D721Med (cell line): ENCODE measurements around the gene ZDHHC12.

Experiments
- DNase-seq: peaks from one replicate; pipeline ENCODE4 v3.0.0; 2011; ENCODE audit warnings: low spot score; ENCODE audit not compliant: insufficient read length
- FAIRE-seq: peaks from 2 replicates; lab custom pipeline; 2011; peaks lifted over from hg19 to GRCh38; lab: Jason Lieb, UNC
- CTCF ChIP-seq: IDR thresholded peaks from 2 replicates; pipeline ENCODE4 v1.5.1; 2012; ENCODE audit warnings: mild to moderate bottlenecking, control low read depth; ENCODE audit not compliant: insufficient read depth; ENCODE audit errors: missing control alignments

Gene ZDHHC12

DNA sequence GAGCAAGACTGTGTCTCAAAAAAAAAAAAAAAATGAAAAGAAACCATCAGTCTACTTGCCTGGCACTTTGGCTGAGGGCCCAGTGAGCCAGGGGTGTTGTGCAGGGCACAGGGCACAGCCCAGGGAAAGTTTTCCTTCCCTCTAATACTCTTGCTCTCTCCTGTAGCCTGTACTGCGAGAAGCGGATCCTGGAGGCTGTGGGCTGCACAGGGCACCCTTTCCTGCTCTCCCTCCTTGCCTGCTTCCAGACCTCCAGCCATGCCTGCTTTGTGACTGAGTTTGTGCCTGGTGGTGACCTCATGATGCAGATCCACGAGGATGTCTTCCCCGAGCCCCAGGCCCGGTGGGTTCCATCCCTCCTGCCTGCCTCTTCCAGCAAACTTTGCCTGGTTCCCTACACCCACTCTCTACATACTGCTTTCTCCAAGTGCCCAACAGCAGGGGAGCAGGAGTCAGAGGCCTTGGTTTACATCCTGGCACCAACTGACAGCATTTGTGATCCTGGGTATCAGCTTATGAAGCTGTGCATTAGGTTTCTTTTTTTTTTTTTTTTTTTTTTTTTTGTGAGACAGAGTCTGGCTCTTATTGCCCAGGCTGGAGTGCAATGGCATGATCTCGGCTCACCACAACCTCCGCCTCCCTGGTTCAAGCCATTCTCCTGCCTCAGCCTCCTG, 7.2 kb downstream of the ZDHHC12 start:
- no peak for FAIRE-seq
- DNase-seq: no peak
- TF ChIP-seq CTCF: no peak

DNA sequence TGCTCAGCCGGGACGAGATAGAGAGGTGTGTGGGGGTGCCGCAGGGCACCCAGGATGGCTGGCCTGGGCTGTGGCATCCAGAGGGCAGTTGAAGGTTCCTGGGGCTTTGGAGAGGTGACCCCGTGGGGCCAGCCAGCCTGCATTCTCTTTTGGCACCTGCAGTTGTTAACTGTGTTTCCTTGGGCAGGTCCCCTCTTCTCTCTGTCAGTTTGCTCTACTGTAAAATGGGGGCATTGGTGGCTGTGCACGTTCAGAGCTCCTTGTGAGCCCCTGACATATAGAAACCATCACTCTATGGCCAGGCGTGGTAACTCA, 8.5 kb downstream of the ZDHHC12 start:
- FAIRE-seq: no peak
- TF ChIP-seq CTCF: no peak
- no peak for DNase-seq

- DNase-seq: no peak
- no peak for TF ChIP-seq CTCF
- no peak for FAIRE-seq
Measured at GRCh38 chr9:128714586-128715435, 9.1 kb downstream of the ZDHHC12 start.

DNA sequence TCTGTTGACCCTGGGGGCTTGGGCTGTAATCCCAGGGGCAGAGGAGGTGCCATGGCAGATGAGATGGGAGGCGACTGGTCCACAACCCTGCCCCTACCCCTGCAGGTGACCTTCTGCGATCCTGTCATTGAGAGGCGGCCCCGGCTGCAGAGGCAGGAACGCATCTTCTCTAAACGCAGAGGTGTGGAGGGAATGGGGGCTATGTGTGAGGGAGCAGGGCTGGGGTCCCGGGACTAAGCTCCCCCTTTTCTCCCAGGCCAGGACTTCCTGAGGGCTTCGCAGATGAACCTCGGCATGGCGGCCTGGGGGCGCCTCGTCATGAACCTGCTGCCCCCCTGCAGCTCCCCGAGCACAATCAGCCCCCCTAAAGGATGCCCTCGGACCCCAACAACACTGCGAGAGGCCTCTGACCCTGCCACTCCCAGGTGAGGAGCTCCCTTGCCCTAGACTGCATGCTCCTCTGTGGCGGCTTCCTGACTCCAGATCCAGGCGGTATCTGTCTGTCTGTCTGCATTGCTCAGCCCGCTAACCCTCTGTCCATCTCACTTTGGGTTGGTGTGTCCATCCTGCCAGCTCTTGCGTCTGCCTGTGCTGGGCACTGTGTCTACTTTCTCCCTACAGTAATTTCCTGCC, 9.9 kb downstream of the ZDHHC12 start:
- no peak for TF ChIP-seq CTCF
- DNase-seq (no peak), FAIRE-seq (no peak)

- FAIRE-seq (no peak), DNase-seq (no peak)
- no peak for TF ChIP-seq CTCF
Measured at GRCh38 chr9:128713411-128713780, 10.5 kb downstream of the ZDHHC12 start.

GRCh38 chr9:128712451-128713410, 11.2 kb downstream of the ZDHHC12 start:
- no peak for TF ChIP-seq CTCF
- DNase-seq (no peak), FAIRE-seq (no peak)
